GM18907 (cell line): ENCODE measurements around the gene THPO.

Experiments used
- ATAC-seq: cut with Tn5 transposase; IDR thresholded peaks from one replicate; pipeline ENCODE4 v1.9.1; 2021; ENCODE audit warnings: mild to moderate bottlenecking, moderate library complexity; ENCODE audit not compliant: unreplicated experiment

The THPO gene

GRCh38 chr3:184368116-184368515 is 9.9 kb downstream of the THPO start:
- ATAC-seq: no peak

- no peak for ATAC-seq
Observed at GRCh38 chr3:184366619-184367289, 11.3 kb downstream of the THPO start.

DNA sequence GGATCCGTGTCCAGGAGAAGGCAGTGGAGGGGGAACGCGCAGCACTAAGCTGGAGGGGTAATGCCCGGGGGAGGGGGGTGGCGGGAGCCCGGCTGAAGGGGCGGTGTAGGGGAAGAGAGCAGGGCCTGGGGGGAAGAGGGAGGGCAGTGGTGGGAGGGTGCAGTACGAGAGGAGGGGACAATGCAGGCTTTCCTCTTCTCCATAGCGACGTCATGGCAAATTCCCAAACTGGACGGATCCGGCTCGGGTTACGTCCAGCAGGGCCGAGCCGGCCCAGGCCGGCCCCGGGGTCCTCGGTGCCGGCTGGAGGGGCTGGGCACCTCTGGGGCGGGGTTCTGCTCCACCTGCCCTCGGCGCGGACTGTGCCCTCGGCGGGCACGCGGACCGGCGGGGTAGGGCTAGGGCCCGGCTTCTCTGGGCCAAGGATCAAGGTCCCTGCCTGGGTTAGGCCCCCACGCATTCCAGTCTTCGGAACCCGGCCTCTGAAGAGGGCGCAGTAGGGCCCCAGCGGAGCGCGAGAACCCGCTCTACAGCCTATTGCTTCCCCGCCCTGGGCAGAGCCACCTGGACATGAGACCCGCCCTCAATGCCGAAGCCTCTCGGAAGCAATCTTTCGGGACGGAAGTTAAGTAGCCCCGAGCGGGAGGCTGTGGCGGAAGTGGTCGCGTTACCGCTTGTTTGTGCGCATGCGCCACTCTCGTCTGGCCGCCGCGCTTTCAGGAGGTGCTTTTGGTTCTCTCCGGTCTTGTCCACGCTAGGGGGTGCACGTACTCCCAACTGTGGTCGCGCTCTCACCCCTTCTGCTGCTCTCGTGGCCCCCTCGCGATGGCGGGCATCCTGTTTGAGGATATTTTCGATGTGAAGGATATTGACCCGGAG is 15.1 kb downstream of the THPO start:
- peak; percentile 85 for ATAC-seq

DNA sequence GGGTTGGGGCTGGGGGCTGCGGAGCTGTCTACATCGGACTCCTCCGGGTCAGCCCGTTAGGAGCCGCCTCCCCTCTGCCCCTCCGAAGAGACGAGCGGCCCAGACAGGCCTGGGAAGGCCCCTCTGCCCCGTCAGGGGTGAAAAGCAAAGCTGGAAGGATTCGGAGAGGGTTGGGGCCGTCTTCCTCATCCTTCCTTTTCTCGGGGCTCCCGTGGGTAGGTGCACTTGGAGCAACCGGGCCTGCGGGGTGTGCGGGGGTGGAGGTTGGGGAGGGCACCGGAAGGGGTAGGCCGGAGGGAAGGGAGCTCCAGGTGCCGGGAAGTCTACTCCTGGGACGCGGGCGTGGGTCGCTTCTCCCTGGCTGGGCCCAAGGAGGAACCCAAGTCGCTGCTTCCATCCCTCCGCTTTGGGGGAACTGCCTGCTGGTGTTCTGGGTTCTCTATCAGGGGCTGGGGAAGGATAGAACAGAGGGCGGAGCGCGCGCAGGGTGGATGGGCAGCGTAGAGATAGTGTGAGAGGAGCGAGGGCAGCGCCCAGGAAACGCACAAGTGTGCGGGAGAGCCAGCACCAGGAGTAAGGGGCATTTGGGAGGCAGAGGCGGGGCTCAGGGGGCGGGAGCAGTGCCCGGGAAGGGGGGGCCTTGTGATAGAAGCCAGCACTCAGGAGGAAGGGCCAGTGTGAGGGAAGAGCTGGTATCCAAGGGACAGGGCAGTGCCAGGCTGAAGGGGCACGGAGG is 15.9 kb downstream of the THPO start:
- peak; percentile 12 for ATAC-seq

DNA sequence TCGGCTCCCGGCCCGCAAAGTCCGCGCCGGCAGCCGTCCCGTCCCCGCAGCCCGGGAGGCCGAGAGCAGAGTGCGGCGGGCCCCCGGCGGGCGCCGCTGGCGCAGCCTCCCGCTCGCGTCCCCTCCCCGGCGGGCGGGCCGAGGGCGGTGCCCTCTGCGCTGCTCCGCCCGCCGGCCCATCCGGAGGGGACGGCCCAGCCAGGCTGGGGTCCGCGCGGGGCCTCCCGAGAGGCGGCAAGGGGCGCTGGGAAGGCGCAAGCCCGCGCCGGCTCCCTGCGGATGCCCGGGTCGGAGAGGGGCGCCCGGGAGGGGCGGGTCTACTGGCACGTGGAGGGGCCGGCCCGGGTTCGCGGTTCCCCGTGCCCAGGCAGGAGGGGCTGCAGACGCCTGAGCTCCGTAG is 16.5 kb downstream of the THPO start, which contains the start of the genes CLCN2 and POLR2H:
Gene CLCN2, minus strand, starts transcription at position 74 of the 400 bp plus-strand sequence. CDS start 126 bp downstream, outside the sequence.
Gene POLR2H, plus strand, starts transcription at position 179 of the 400 bp plus-strand sequence. CDS start 1,783 bp downstream, outside the sequence.
- peak; percentile 33 for ATAC-seq

DNA sequence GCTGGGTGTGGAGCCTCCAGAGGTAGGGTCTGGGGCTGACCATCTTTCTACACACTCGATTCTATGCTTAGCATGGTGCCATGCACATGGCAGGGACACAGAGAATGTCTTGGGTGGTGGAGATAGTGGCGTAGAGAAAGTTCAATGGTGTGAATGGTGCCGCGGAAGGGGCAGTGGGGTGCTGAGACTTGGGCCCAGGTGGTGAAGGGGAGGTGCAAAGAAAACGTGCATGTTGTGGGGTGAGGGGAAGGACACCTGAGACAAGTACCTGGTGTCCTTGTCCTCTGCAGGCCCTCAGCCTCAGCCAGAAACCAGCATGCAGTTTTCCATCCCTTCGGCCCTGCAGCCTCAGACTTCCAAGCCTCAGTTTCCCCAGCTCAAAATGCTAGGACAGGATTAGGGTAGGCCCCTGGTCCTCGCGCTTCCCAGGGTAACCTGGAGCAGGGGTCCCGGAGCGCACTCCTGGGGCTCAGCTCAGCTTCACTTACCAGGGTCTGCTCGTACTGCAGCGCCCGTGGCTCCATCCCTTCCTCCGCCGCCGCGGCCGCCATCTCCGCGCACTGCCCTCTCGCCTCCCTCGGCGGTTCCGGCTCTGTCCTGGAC is 17.0 kb downstream of the THPO start:
- peak; percentile 5 for ATAC-seq

GRCh38 chr3:184360070-184360928 is 17.7 kb downstream of the THPO start:
- no peak for ATAC-seq

GRCh38 chr3:184359610-184360009 is 18.4 kb downstream of the THPO start:
- no peak for ATAC-seq

- ATAC-seq: no peak
Observed at GRCh38 chr3:184358921-184359350, 19.1 kb downstream of the THPO start.

DNA sequence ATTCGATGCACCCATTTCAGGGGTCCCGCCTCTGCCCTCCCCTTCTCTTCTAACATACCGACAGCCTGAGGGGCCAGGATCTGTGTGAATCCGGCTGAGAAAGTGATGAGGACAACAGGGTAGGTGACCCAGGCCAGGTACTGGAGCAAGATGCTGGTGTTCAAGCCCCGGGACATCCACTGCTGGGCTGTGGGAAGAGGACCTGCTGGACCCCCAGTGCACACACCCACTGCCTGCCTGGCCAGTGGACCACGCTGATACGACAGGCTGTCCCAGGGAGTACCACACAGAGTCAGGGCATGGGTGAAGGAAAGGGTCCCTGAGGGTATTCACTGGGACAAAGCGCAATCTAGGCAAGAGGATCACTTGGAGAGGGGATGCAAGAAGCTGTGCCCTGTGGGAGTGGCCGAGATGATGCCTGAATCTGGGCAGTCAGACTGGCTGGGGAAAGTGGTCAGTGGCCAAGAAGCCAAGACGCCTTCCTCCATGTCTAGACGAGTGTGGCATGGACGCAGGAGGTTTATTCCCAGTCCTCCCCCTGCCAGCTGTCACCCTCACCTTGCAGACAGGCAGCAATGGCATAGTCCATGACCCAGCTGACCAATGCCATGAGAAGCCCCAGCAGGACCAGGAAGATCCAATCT is 19.8 kb downstream of the THPO start:
- no peak for ATAC-seq

DNA sequence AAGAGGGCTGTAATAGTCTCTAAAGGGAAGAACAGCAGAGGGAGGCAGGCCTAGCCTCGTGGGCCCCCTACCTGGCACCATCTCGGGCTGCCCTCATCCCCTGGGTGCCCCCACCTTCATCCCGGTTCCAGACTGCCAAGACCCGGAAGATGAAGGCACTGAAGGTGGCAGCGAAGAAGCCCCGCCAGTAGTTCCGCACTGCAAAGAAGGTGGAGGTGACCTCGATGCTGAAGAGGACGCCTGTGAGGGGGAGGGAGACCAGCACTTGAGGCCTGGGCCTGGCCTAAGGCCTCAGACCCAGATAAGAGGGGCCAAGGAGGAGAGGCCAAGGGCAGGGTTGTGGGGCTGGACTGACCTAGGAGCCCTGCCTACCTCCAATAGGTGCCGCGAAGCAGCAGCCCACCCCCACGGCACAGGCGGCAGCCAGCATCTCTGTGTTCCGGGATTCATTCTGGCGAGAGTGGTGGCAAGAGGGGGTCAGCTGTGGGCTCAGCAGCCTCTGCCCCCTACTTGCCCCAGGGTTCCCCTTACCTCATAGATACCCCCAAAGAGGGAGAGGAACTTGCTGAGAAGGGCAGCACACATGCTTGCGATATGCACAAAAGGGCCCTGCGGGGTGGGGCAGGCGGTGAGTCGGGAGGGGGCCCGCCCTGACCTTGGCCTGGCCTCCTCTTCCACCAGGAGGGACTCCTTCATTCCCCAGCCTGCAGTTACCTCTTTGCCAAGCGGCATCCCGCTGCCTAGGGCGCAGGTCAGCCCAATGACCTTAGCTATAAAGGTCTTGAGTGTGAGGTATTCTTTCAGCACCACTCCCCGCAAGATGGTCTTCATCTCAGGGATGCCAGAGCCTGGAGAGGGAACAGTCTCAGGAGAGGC is 20.5 kb downstream of the THPO start:
- ATAC-seq: no peak

GRCh38 chr3:184355261-184356040 is 22.6 kb downstream of the THPO start:
- no peak for ATAC-seq

GRCh38 chr3:184354754-184355153 is 23.3 kb downstream of the THPO start:
- ATAC-seq: no peak

GRCh38 chr3:184354121-184354728 is 23.8 kb downstream of the THPO start:
- ATAC-seq: peak; percentile 50

DNA sequence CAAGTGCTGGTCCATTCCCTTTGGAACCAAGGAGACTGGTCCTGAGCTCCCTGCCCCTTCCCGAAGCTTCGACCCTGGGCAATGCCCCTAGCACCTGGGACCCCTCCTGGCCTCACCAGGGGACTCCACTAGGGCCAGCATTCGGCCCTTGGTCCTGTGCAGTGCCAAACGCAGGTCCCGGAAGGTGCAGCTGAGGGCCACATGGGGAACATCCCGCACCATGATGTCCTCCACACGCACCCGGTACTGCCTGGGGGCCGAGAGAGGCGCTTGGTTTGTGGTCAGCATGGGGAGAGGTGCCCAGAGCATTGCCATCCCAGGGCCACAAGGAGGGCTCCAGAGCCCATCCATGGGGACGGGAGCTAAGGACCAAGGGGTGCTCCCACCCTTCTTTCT is 24.5 kb downstream of the THPO start:
- ATAC-seq: no peak

DNA sequence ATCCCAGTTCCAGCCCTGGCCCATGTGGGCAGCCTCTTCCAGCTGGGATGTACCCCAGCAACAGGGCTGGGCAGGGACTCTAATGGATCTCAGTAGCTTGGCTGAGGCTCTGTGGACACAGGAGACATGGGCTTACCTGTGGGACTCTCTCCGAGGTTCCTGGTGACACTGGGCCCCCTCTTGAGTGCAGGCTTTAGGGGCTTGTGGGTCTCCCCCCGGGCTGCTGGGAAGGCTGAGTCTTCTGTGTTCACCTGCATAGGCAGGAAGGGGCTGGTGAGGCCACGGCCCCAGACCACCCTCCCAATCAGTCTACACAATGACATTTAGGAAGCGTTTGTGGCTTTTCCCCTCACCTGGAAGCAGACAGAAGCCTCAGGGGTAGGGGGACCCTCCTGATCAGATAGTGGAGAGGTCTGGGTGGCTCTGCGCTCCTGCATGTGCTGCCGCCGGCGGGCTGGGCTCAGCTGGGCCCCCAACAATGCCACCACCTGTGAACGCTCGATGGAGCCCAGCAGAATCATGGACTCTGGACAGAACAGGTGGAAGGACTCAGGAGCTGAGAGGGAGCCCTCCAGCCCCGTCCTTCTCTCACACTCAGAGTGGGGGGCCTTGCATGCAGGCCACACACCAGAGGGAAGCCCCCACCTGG is 25.0 kb downstream of the THPO start:
- no peak for ATAC-seq
